ENCODE results near the gene SOWAHA. TPM values are rescaled to one million over a fixed set of nuclear protein-coding genes. Genes with fewer than 3 reads are reported as not detected.

Gene SOWAHA
- total RNA-seq, 4 donors from 2014 or later, result 0.27 to 0.87 TPM; not detected in 2

- H3K36me3 ChIP-seq, result peaks cover 0 to 44% of the 10 kb centered on the region in 2 donors
- no peak overlapping the region for H3K4me3 ChIP-seq
- TF ChIP-seq EP300 (IDR thresholded peaks at IDR 0.05) (no peak), CTCF (IDR thresholded peaks at IDR 0.05) (no peak), POLR2AphosphoS5 (IDR thresholded peaks at IDR 0.05) (no peak), POLR2A (IDR thresholded peaks at IDR 0.05) (no peak)
- 90 to 100% methylated on average over 1 to 6 of the region's 14 CpGs for WGBS, 2 donors (ENCODE audit: low coverage in 1 of 2)
- H3K27ac ChIP-seq, result peak overlapping the region in 1 of 4 donors; percentile 24
- H3K27me3 ChIP-seq, result no peaks in the 10 kb centered on the region
- H3K9me3 ChIP-seq, result no peaks in the 10 kb centered on the region
- H3K4me1 ChIP-seq, result peaks cover 0 to 63% (median 35%) of the 10 kb centered on the region in 3 donors
- no peak for ATAC-seq
These were observed 46.9 kb upstream of the SOWAHA start for GRCh38 chr5:132766020-132766805.

- no peak overlapping the region for H3K4me3 ChIP-seq
- WGBS, 2 donors (ENCODE audit: low coverage in 1 of 2), result 100% methylated on average over 1 of the region's 1 CpG; no CpG with 5 or more reads in 1 of the 2 donors
- H3K27me3 ChIP-seq, result no peaks in the 10 kb centered on the region
- TF ChIP-seq CTCF (IDR thresholded peaks at IDR 0.05) (no peak), POLR2AphosphoS5 (IDR thresholded peaks at IDR 0.05) (no peak), POLR2A (IDR thresholded peaks at IDR 0.05) (no peak), EP300 (IDR thresholded peaks at IDR 0.05) (no peak)
- peak overlapping the region in 1 of 4 donors; percentile 24 for H3K27ac ChIP-seq
- peaks cover 0 to 68% (median 40%) of the 10 kb centered on the region in 3 donors for H3K4me1 ChIP-seq
- peaks cover 0 to 39% of the 10 kb centered on the region in 2 donors for H3K36me3 ChIP-seq
- no peak for ATAC-seq
- no peaks in the 10 kb centered on the region for H3K9me3 ChIP-seq
These were observed 46.4 kb upstream of the SOWAHA start for GRCh38 chr5:132766806-132767055.

GRCh38 chr5:132767150-132767549 is 46.0 kb upstream of the SOWAHA start:
- WGBS, 2 donors (ENCODE audit: low coverage in 1 of 2), result 52 to 58% methylated on average over 2 of the region's 2 CpGs
- no peak for ATAC-seq
- peaks cover 0 to 34% of the 10 kb centered on the region in 2 donors for H3K36me3 ChIP-seq
- TF ChIP-seq POLR2AphosphoS5 (IDR thresholded peaks at IDR 0.05) (no peak), CTCF (IDR thresholded peaks at IDR 0.05) (no peak), POLR2A (IDR thresholded peaks at IDR 0.05) (no peak), EP300 (IDR thresholded peaks at IDR 0.05) (no peak)
- H3K27me3 ChIP-seq, result no peaks in the 10 kb centered on the region
- H3K4me1 ChIP-seq, result peaks cover 0 to 72% (median 44%) of the 10 kb centered on the region in 3 donors
- H3K9me3 ChIP-seq, result no peaks in the 10 kb centered on the region
- H3K4me3 ChIP-seq, result no peak overlapping the region
- H3K27ac ChIP-seq, result no peak overlapping the region

- no peaks in the 10 kb centered on the region for H3K27me3 ChIP-seq
- H3K4me1 ChIP-seq, result peaks cover 0 to 85% (median 53%) of the 10 kb centered on the region in 3 donors
- TF ChIP-seq POLR2AphosphoS5 (IDR thresholded peaks at IDR 0.05) (no peak), EP300 (IDR thresholded peaks at IDR 0.05) (no peak), POLR2A (IDR thresholded peaks at IDR 0.05) (no peak), CTCF (IDR thresholded peaks at IDR 0.05) (no peak)
- 100% methylated on average over 1 of the region's 3 CpGs; no CpG with 5 or more reads in 1 of the 2 donors for WGBS, 2 donors (ENCODE audit: low coverage in 1 of 2)
- no peak overlapping the region for H3K4me3 ChIP-seq
- peak overlapping the region in 1 of 4 donors; percentile 33 for H3K27ac ChIP-seq
- ATAC-seq, result no peak
- H3K9me3 ChIP-seq, result no peaks in the 10 kb centered on the region
- H3K36me3 ChIP-seq, result peaks cover 0 to 21% of the 10 kb centered on the region in 2 donors
These were observed 44.6 kb upstream of the SOWAHA start for GRCh38 chr5:132768485-132768868.
